HG03469 (cell line): ENCODE measurements around the gene ARHGEF33.
"Not testable (repeated sequence)": the region's sequence is repeated elsewhere in the genome, so short reads cannot be mapped to it uniquely, and the experiment has no call there.

Experiments
- ATAC-seq: cut with Tn5 transposase; IDR thresholded peaks from one replicate; pipeline ENCODE4 v1.9.1; 2021; ENCODE audit warnings: mild to moderate bottlenecking, moderate library complexity, moderate number of reproducible peaks; ENCODE audit not compliant: unreplicated experiment

ARHGEF33 gene

DNA sequence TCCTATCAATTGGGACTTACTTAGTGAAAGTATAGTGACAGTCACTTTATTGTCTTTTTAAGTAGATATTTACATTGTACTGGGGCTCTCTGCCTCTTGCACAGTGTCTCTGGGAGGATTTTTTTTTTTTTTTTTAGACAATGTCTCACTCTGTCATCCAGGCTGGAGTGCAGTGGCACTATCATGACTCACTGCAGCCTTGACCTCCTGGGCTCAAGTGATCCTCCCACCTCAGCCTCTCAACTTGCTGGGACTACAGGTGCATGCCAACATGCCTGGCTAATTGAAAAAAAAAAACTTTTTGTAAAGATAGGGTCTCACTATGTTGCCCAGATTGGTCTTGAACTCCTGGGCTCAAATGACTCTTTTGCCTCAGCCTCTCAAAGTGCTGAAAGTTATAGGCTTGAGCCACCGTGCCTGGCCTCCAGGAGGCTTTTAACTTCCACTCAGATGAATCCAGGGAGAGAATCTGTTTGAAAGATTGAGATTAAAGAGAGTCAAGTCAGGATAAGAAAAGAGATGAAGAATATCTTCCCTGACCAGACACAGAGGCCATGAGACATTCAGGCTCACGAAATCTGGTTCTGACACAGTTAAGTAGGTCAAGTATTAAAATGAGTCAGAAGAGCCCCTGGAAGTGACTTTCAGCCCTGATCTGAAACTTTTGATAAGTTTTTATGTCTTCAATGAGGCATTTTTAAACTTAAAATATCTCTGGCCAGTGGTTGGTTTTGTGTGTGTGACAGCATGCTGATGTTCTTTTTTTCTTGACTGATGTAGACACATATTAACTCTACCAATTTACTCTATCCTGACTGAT is 18.3 kb downstream of the ARHGEF33 start:
- peak; percentile 89 for ATAC-seq

DNA sequence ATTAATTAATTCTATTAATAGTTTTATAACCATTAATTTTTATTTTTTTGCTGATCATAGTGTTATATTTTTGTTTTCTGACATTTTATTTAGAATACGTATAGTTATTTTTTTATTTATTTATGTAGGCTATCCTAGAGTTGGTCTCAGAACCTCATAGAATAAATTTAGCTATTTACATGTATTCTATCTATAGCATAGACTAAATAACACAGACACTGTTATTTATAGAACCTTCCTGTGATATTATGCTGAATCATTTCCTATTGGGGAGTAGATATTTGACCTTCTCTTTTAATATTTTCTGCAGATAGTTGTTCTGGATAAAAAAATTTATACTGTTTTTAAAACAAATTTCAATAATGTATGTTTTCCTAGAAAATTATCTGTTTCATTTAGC is 20.2 kb downstream of the ARHGEF33 start:
- ATAC-seq = no peak

DNA sequence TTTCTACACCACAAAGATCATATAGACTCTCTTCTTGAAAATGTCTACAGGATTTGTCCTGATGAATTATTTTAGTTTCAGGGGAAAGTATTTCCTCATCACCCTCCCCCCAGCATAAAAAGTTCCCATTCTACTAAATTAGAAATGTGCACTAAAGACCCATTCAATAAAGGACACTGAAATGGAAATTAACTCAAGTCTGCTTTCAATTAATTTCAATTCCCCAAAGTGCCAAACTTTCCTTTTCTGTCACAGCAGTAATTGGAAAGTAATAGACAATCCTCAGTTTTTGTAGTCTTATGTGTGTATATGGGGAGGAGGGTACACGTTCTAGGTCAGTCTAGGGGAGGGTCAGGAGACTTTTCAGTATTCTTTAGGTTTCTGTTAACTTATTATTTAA is 21.5 kb downstream of the ARHGEF33 start:
- no peak for ATAC-seq

DNA sequence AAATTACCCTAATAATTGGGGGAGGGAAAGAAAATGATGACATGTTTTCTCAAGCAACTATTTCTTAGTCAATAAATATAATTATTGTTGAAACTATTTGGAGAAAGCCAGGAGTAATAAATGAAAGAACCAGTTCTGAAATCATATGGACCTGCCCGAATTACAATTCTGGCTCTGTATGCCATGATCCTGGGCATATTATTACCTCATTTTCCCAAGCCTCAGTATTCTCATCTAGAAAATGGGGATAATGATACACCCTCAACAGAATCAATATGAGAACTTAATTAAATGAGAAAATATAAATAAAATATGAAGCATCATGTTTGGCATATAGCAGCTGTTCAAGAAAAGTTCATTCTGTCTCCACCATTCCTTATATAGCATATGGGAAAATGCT is 22.9 kb downstream of the ARHGEF33 start:
- no peak for ATAC-seq

DNA sequence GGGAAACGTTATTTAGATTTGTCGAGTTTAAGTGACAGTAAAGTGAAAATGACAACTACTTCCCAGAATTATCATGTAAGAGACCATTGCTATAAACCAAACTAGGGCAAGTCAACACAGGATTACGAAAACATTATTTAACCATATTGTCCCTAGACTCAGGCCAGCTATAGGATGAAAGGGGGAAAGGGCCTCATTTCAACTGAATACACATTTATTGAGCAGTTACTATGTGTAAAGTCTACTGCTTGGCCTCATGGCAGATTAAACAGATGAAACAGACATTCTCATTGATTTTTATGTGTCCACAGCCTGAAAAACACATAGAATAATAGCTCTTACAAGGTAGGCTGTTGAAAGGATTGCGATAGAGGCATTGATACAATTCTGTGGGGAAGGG is 32.7 kb downstream of the ARHGEF33 start:
- ATAC-seq = no peak

DNA sequence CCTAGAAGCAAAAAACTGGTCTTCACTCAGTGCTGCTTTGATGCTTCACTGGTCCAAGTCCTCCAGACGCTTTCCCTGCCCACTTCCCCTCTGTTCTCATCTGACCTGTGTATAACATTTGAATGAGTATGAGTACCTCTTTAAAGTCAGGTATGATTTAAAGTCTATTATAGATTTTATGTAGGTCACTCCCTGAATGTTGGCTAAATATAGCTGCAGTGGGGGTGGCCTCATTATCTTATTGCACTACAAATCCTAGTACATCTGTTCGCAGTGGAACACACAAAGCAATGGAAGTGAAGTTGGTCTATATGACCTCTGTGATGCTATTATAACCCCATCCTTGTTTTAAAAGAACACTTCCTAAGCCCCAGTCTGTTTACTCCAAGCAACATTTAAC is 33.2 kb downstream of the ARHGEF33 start:
- ATAC-seq = no peak

DNA sequence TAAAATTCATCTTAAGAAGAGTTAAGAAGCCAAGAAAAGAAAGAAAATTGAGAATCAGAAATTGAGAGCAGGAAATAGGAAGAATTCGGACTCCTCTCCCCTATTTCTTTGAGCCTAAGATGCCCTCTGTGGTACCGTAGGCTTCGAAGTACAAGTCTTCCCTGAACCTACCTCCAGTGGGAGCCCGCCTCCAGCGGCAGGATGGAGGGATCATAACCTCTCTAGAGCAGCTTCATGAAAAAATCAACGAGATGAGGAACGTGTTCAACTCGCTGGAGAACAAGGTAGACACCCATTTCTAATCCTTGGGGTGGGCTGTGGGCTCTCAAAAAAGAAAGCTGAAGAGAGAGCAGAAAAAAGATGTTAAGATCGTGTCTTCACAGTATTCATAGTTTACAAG is 36.3 kb downstream of the ARHGEF33 start:
- no peak for ATAC-seq

DNA sequence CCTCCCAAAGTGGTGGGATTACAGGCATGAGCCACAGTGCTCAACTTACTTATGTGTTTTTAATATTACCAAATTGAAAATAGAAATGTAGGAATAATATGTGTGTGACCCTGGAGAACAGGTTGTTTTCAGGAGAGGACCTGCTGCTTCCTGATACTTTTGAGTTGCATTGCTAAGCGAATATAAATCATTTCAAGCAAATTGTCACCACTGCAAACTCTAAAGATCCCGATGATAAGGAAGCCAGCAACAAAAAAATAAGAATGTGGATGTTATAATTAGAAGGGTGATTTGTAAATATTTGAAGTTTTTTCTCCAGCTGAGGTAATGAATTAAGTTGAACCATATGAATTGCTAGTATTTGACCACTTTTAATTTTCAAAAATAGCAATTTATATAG is 40.9 kb downstream of the ARHGEF33 start:
- no peak for ATAC-seq

DNA sequence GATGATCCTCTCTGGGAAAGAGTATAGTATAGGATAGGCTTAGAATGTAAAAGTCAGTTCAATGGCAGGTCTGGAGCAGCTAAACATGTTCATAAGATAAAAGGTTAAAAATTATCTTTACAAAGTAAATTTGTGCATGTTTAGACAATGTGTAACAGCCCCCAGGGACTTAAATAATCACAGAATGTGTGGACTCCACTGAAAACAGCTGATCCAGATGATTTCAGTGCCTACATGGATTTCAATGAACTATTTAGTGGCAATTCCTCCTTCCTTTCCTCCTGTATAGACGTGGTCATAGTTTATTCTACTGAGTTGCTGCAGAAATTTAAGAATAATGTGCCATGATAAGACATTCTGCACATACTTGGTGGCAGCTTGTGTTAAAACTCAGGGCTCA is 42.9 kb downstream of the ARHGEF33 start:
- ATAC-seq = no peak

DNA sequence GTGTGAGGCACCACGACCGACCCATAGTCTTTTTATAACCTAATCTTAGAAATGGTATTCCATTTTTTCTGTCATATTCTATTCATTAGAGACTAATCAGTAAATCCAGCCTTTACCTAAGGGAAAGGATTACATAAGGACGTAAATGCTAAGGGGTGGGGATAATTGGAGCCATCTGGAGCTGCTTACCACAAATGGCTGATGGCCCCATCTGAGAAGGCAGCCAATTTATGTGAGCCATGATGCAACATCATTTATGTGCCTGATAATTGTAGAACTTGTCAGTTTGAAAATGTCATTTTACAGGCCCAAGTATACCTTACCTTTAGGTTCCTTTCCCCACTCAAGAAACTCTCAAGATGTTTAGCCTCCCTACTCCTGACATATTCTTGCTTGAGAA is 44.0 kb downstream of the ARHGEF33 start:
- no peak for ATAC-seq

DNA sequence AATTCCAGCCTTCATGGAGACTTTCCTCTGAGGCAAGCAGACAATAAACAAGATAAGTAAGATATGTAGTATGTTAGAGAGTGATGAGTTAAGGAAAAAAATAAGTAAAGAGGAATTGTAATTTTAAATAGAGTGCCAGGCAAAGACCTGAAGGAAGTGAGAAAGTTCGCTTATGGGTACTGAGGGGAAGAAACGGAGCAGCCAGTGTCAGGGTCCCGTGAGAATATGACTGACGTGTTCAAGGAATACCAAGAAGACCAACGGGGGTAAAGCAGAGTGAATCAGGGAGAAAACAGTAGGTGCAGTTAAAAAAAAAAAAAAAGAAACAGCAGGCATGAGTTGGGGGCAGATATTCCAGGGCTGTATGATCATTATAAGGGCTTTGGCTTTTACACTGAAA is 45.1 kb downstream of the ARHGEF33 start:
- ATAC-seq = no peak

DNA sequence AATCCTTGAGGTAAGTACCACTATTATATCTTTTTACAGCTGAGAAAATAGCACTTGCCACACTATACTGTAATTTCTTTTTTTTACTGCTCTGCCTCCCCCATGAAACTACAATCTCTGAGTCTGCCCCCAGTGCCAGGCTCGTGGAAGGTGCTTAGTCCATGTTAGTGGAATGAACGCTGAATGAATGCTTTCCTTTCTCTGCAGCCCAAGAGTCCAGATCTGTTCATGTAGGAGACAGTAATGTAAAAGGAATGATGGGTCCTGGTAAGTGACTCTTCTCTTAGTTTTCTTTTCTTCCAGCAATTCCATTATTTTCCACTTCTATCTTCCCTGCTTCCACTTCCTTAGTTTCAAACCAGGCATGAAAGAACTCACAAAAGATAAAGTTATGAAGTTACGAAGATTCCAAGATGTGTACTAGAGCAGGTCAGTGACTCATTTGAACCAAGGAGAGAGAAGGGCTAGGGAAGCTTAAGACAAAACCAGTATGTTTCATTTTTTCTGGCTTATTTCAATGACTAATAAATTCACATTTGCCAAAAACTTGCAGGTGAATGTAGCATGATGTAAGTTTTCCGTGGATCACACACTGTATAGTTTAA is 46.0 kb downstream of the ARHGEF33 start:
- no peak for ATAC-seq

DNA sequence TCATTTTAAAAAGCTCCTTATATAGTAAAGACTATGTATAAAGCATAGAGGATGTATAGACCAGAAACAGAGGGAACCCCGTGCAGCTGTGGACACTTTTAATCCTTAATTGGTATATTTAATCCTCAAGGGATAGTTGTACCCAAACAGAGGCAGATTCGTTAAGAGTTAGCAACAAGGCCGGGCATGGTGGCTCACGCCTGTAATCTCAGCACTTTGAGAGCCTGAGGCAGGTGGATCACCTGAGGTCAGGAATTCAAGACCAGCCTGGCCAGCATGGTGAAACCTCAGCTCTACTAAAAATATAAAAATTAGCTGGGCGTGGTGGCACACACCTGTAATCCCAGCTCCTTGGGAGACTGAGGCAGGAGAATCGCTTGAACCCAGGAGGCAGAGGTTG is 46.8 kb downstream of the ARHGEF33 start:
- ATAC-seq = not testable (repeated sequence)

DNA sequence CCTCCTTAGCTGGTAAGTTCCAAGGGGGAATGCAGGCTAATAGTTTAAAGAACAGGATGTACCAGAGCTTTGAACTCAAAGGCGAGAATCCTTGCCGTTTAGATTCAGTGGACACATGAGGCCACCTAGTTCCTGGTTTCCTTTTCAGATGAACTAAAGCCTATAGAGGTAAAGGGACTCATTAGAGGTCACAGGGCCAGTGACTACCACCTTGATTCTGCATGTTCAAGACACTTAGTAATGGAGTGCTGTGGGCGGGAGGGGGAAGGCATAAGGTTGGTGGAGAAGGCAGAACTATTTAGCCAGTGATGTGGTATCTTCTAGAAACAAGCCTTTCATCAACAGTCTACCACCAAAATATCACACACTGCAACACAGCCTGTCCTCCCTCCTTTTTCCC is 47.9 kb downstream of the ARHGEF33 start:
- no peak for ATAC-seq

DNA sequence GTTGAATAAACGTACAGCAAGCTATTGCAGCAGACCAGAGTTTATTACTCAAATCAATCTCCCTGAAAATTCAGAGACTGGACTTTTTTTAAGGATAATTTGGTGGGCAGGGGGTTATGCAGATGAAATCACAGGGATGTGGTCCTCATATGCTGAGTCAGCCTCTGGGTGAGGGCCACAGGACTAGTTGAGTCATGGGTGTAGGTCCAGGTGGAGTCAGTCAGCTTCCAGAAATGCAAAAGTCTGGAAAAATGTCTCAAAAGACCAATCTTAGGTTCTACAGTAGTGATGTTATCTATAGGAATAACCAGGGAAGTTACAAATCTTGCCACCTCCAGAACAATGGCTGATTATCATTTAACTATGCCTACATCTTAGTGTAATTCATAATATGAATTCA is 51.1 kb downstream of the ARHGEF33 start:
- ATAC-seq = no peak

DNA sequence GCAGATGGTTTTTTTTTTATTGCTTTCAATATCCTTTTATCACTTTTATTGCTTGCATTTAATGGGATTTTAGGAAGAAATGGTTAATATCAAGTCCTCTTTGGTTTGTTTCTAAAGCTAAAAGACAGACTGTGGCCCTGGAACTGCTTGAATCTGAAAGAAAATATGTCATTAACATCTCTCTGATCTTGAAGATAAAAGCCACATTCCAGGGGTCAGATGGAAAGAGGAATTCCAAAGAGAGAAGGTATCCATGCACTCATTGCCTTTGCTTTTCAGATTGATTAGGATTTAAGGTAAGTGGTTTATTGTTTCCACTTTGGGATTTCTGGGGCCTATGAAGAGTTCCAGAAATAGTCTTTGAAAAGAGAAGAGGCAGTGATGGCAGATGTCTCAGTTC is 54.1 kb downstream of the ARHGEF33 start:
- no peak for ATAC-seq

DNA sequence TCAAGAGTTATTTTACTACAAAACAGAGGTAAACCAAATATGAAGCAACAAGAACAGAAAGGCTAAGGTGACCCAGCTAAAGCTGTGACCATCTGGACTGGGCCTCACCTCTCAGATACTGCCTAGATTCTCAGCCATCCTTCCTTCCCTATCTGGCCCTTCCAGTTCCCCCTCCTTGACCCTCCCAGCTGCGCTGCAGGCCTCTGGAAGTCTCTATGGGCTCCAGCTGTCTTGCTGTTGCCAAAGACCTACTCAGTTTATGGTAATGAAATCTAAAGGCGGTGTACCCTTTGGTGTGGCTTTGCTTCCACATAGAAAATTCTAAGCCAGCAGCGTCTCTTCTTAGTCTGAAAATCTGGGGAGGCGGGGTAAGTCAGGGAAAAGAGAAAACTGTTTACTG is 55.7 kb downstream of the ARHGEF33 start:
- ATAC-seq = no peak

DNA sequence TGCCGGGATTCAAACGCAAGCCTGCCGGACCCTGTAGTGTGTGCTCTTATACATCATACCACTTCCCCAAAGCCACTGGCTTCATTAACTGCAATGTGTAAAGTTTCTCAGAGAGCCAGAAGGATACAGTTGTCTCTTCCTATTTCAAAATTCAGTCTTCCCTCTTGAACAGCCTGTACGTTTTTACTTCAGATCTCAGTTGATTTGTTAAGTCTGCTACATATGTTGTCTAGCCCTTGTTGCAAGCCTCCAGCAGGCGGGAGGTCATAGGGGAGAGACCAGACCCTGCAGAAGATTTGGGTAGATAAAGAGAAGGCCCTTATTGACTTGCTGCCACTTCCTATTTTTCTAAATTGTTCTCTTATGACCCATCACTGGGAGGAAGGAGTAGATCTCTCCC is 56.2 kb downstream of the ARHGEF33 start:
- ATAC-seq = no peak

DNA sequence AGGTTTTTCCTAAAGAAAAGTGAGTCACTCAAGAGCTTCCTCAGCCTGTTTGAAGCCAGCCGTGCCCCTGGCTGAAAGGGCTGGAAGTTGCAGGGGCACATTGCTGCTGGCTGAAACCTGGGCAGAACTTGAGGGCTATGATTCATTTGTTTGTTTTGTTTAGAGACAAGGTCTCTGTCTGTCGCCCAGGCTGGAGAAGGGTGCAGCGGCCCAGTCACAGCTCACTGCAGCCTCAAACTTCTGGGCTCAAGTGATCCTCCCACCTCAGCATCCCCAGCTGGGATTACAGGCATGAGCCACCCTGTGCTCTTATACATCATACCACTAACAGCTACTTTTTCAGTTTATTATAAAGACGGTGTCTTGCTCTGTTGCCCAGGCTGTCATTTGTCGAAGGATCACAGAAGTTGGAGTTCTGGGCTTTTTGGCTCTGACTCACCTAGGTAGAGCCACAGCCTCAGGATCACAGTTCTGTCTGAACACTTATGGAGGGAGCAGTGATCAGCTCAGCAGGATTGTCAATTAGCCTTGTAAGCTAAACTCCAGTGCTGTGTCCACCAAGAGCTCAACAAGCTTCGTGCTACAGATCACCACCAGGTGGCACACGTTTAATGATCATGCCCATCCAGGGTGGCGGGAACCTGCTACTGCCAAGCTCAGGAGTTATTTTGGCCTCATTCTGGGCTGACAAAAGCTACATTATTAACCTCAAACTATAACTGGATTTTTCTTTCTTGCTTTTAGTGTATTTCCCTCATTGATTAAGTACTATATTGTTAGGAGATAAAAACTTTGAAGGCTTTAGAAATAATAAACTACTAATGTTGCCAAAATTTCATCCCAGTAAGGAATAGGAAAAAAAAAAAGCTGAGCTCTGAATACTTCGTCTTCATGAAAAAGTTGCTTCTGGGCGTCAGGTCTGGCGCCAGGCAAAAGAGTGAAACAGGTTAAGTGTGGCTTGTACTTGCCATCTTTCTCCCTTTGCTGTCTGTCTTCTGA is 57.9 kb downstream of the ARHGEF33 start:
- ATAC-seq = peak; percentile 78

DNA sequence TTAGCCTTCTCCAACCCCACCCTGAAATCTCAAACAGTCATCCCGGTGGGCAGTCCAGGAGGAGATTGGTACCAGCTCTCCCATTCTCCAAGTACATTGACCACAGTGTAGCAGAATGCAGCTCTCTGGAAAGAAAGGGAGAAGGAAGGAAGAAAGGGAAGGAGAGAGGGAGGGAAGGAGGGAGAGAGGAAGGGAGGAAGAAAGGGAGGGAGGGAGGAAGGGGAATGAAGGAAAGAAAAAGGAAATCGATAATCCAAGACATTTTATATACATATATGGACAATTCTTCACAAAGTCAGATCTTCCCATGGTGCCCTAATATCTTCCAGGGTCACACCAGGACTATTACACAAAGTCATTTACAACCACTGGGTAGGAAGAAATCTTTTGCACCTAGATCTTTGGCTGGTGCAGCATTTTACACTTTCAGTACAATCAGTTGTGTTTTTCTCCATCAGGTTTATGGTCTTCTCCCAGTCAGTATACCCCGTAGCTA is 58.8 kb downstream of the ARHGEF33 start:
- ATAC-seq = no peak

DNA sequence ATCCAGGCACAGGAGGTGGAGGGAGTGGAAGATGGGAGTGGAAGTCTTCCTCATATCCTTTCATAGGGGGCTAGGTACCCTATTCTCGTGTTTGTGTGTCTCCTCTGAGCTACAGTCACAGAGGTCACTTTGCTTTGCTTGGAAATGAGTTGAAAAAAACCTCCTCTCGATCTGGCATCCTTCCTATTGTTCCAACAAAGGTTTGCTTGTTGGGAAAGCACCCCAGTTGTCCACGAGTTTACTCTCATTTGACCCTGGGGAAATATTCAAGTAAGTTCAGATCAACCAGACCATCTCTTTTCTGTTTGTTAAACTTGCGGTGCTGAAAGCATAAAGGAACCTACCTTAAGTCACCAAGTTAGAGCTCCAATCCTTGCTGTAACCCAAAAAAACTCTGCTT is 59.3 kb downstream of the ARHGEF33 start:
- no peak for ATAC-seq
